ENCODE data around the gene PRKRA. TPM values are rescaled to one million over a fixed set of nuclear protein-coding genes. Genes with fewer than 3 reads are reported as not detected.

The PRKRA gene
- total and polyA plus RNA-seq, 4 donors = 8.3 to 28.1 (median 13.4) TPM

DNA sequence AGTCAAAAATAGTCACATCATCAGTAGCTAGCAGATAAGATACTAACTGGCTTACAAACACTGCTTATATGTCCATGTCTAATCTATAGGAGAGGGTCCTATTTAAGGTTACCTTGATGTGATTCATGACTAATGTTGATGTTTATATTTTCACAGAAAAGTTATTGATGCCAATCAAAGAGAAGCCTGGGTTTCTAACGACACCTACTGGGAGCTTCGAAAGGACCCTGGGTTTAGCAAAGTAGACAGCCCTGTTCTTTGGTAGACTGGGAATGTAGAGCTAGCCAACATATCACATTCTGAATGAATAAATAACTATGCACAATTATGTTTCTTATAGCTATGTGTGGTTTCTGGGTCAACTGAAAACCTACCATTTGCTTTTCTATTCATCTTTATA, 55.7 kb downstream of the PRKRA start (continued):
- TF ChIP-seq FOXA2 (IDR thresholded peaks at IDR 0.05) = no peak
- TF ChIP-seq RAD21 (IDR thresholded peaks at IDR 0.05) = no peak
- TF ChIP-seq RXRA (IDR thresholded peaks at IDR 0.05) = no peak
- TF ChIP-seq NR2F2 (IDR thresholded peaks at IDR 0.05) = no peak
- no peak for TF ChIP-seq GABPA (IDR thresholded peaks at IDR 0.05 in 1 of 2, conservative IDR thresholded peaks at IDR 0.05 in 1 of 2)
- TF ChIP-seq HNF4G (IDR thresholded peaks at IDR 0.05) = no peak

DNA sequence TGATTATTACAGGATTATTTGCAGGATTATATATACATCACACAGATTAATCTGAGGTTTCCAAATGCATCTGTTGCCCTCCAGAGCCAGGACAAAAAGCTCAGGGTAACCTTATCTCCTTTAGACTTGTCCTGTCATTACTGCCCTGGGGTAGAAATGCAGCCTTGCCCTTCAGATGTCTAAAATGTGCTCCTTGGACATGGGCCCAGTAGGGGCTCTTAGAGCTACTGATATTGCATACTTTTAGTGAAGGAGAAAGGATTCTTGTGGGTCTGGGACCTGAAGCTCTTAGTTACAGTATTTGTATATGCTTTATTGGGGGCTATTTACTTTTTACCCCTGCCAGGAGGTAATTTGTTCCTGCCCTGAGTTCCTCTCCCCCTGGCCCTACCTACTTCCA, 56.1 kb downstream of the PRKRA start:
- Histone ChIP-seq H3K9me3 (ENCODE audit: control insufficient read depth in 4 of 4, low read length in 3 of 4) (no peaks in the 10 kb centered on the region), H3K9ac (ENCODE audit: low read depth in 1 of 2, low read length in 2 of 2) (no peak overlapping the region), H3K4me1 (ENCODE audit: control insufficient read depth in 4 of 4, insufficient read depth in 4 of 4, low read length in 3 of 4) (no peaks in the 10 kb centered on the region), H3K27me3 (ENCODE audit: control insufficient read depth in 4 of 4, insufficient read depth in 4 of 4, low read length in 3 of 4) (no peaks in the 10 kb centered on the region), H3K27ac (ENCODE audit: low read depth in 1 of 2, low read length in 2 of 2) (no peak overlapping the region), H3K4me3 (ENCODE audit: low read depth in 1 of 3, low read length in 3 of 3) (no peak overlapping the region), H3K36me3 (ENCODE audit: control insufficient read depth in 4 of 4, insufficient read depth in 3 of 4, low read depth in 1 of 4, low read length in 3 of 4) (peaks cover 0 to 7% (median 1%) of the 10 kb centered on the region in 4 donors)
- TF ChIP-seq HNF4A (conservative IDR thresholded peaks at IDR 0.05) = no peak
- TF ChIP-seq, protein P1, sequence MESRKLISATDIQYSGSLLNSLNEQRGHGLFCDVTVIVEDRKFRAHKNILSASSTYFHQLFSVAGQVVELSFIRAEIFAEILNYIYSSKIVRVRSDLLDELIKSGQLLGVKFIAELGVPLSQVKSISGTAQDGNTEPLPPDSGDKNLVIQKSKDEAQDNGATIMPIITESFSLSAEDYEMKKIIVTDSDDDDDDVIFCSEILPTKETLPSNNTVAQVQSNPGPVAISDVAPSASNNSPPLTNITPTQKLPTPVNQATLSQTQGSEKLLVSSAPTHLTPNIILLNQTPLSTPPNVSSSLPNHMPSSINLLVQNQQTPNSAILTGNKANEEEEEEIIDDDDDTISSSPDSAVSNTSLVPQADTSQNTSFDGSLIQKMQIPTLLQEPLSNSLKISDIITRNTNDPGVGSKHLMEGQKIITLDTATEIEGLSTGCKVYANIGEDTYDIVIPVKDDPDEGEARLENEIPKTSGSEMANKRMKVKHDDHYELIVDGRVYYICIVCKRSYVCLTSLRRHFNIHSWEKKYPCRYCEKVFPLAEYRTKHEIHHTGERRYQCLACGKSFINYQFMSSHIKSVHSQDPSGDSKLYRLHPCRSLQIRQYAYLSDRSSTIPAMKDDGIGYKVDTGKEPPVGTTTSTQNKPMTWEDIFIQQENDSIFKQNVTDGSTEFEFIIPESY (IDR thresholded peaks at IDR 0.05) = no peak
- no peak for TF ChIP-seq RAD21 (IDR thresholded peaks at IDR 0.05)
- TF ChIP-seq ATF3 (IDR thresholded peaks at IDR 0.05) = no peak
- no peak for TF ChIP-seq CTCF (IDR thresholded peaks at IDR 0.05; ENCODE audit: low read depth, low read length, missing input control)
- DNase-seq (ENCODE audit: low spot score) = no peak

DNA sequence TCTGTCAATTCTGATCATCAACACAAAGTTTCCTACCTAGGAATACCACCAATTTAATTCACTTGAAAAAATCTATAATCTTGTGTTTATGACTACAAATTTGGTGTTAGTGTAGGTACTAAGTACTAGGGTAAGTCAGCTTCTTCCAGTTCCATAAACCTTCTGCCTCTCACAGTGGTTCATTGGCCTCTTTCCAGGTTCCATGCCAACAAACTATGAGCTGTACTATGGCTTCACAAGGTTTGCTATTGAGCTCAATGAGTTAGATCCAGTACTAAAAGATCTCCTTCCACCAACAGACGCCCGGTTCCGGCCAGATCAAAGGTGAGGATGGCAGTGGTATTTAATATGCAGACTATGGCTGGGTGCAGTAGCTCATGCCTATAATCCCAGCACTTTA, 58.8 kb downstream of the PRKRA start:
- 92% methylated on average over 3 of the region's 3 CpGs for WGBS

More for the DNA sequence above, 58.8 kb downstream of the PRKRA start:
- Histone ChIP-seq H3K9me3 (ENCODE audit: control insufficient read depth in 4 of 4, low read length in 3 of 4) (no peaks in the 10 kb centered on the region), H3K4me3 (ENCODE audit: low read depth in 1 of 3, low read length in 3 of 3) (no peak overlapping the region), H3K9ac (ENCODE audit: low read depth in 1 of 2, low read length in 2 of 2) (no peak overlapping the region), H3K27ac (ENCODE audit: low read depth in 1 of 2, low read length in 2 of 2) (no peak overlapping the region), H3K36me3 (ENCODE audit: control insufficient read depth in 4 of 4, insufficient read depth in 3 of 4, low read depth in 1 of 4, low read length in 3 of 4) (peaks cover 0 to 10% (median 5%) of the 10 kb centered on the region in 4 donors), H3K4me1 (ENCODE audit: control insufficient read depth in 4 of 4, insufficient read depth in 4 of 4, low read length in 3 of 4) (no peaks in the 10 kb centered on the region), H3K27me3 (ENCODE audit: control insufficient read depth in 4 of 4, insufficient read depth in 4 of 4, low read length in 3 of 4) (no peaks in the 10 kb centered on the region)
- DNase-seq (ENCODE audit: low spot score) = no peak
- TF ChIP-seq FOXA1 (IDR thresholded peaks at IDR 0.05) (no peak), RAD21 (IDR thresholded peaks at IDR 0.05) (no peak), NR2F2 (IDR thresholded peaks at IDR 0.05) (no peak), FOXA2 (IDR thresholded peaks at IDR 0.05) (no peak), ATF3 (IDR thresholded peaks at IDR 0.05) (no peak), HNF4G (IDR thresholded peaks at IDR 0.05) (no peak), TAF1 (conservative IDR thresholded peaks at IDR 0.05) (no peak), CTCF (IDR thresholded peaks at IDR 0.05; ENCODE audit: low read depth, low read length, missing input control) (no peak), RXRA (IDR thresholded peaks at IDR 0.05) (no peak), GABPA (IDR thresholded peaks at IDR 0.05 in 1 of 2, conservative IDR thresholded peaks at IDR 0.05 in 1 of 2) (no peak), YY1 (IDR thresholded peaks at IDR 0.05) (no peak), EGR1 (IDR thresholded peaks at IDR 0.05; ENCODE audit: low read depth in 2 of 2) (no peak)
- TF ChIP-seq, protein P2, sequence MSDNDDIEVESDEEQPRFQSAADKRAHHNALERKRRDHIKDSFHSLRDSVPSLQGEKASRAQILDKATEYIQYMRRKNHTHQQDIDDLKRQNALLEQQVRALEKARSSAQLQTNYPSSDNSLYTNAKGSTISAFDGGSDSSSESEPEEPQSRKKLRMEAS (IDR thresholded peaks at IDR 0.05) = no peak
